WERI-Rb-1 (cell line): ENCODE measurements around the gene DGCR8.

Experiments used
- DNase-seq: peaks from one replicate; pipeline ENCODE4 v3.0.0-alpha.2; 2020
- H3K27ac ChIP-seq: fragments of 250-450 bp; sonication (Bioruptor Pico); 2 replicates; pipeline ENCODE4 v1.5.1; 2020; ENCODE audit warnings: mild to moderate bottlenecking, moderate library complexity
- H3K27me3 ChIP-seq: fragments of 250-450 bp; sonication (Bioruptor Pico); 2 replicates; pipeline ENCODE4 v1.5.1; 2021; ENCODE audit warnings: mild to moderate bottlenecking, low read depth, moderate library complexity; ENCODE audit not compliant: insufficient read depth, severe bottlenecking
- H3K36me3 ChIP-seq: fragments of 250-450 bp; sonication (Bioruptor Pico); 2 replicates; pipeline ENCODE4 v1.5.1; 2020; ENCODE audit warnings: mild to moderate bottlenecking, moderate library complexity
- H3K4me3 ChIP-seq: 2 replicates; pipeline ENCODE4 v1.5.1; 2011; ENCODE audit warnings: low read depth, mild to moderate bottlenecking, control low read depth, low read length
- H3K9me3 ChIP-seq: fragments of 250-450 bp; sonication (Bioruptor Pico); 2 replicates; pipeline ENCODE4 v1.5.1; 2021; ENCODE audit warnings: mild to moderate bottlenecking, moderate library complexity; ENCODE audit not compliant: severe bottlenecking
- CTCF ChIP-seq: IDR thresholded peaks from 2 replicates; pipeline ENCODE4 v1.5.1; 2011; ENCODE audit warnings: low read depth, mild to moderate bottlenecking, control low read depth, inconsistent platforms, low read length

The DGCR8 gene

GRCh38 chr22:20068640-20069039 is 11.4 kb upstream of the DGCR8 start:
- TF ChIP-seq CTCF: no peak
- H3K27ac ChIP-seq: no peak overlapping the region
- DNase-seq: no peak

GRCh38 chr22:20069331-20070042 is 10.6 kb upstream of the DGCR8 start:
- TF ChIP-seq CTCF: no peak
- Histone ChIP-seq H3K4me3 (no peak overlapping the region), H3K36me3 (no peaks in the 10 kb centered on the region), H3K27me3 (no peaks in the 10 kb centered on the region), H3K27ac (no peak overlapping the region), H3K9me3 (no peaks in the 10 kb centered on the region)
- DNase-seq: no peak

More at GRCh38 chr22:20068640-20069039, 11.4 kb upstream of the DGCR8 start:
- Histone ChIP-seq H3K36me3 (no peaks in the 10 kb centered on the region), H3K9me3 (no peaks in the 10 kb centered on the region), H3K4me3 (no peak overlapping the region), H3K27me3 (no peaks in the 10 kb centered on the region)

- no peak overlapping the region for H3K27ac ChIP-seq
- H3K4me3 ChIP-seq: no peak overlapping the region
- no peak for TF ChIP-seq CTCF
- H3K9me3 ChIP-seq: no peaks in the 10 kb centered on the region
- no peaks in the 10 kb centered on the region for H3K36me3 ChIP-seq
- DNase-seq: no peak
- no peaks in the 10 kb centered on the region for H3K27me3 ChIP-seq
These were observed 8.5 kb upstream of the DGCR8 start for GRCh38 chr22:20071524-20071972.

GRCh38 chr22:20076627-20077172 is 3.3 kb upstream of the DGCR8 start:
- H3K27me3 ChIP-seq: no peaks in the 10 kb centered on the region
- DNase-seq: no peak

GRCh38 chr22:20080445-20080775 is 369 bp downstream of the DGCR8 start:
- DNase-seq: peak; percentile 61
- no peaks in the 10 kb centered on the region for H3K27me3 ChIP-seq
- H3K36me3 ChIP-seq: peaks cover 44% of the 10 kb centered on the region
- TF ChIP-seq CTCF: no peak
- peak overlapping the region; percentile 96 for H3K27ac ChIP-seq
- peak overlapping the region; percentile 99 for H3K4me3 ChIP-seq
- H3K9me3 ChIP-seq: no peaks in the 10 kb centered on the region

More at GRCh38 chr22:20076627-20077172, 3.3 kb upstream of the DGCR8 start:
- H3K36me3 ChIP-seq: peaks cover 11% of the 10 kb centered on the region
- TF ChIP-seq CTCF: no peak
- no peaks in the 10 kb centered on the region for H3K9me3 ChIP-seq
- no peak overlapping the region for H3K4me3 ChIP-seq
- H3K27ac ChIP-seq: peak overlapping the region; percentile 34
